ENCODE results near the gene MED15. TPM values are rescaled to one million over a fixed set of nuclear protein-coding genes. Genes with fewer than 3 reads are reported as not detected.

Gene MED15
- total RNA-seq, 6 donors from 2014 or later: 64.2 to 170 (median 123) TPM

DNA sequence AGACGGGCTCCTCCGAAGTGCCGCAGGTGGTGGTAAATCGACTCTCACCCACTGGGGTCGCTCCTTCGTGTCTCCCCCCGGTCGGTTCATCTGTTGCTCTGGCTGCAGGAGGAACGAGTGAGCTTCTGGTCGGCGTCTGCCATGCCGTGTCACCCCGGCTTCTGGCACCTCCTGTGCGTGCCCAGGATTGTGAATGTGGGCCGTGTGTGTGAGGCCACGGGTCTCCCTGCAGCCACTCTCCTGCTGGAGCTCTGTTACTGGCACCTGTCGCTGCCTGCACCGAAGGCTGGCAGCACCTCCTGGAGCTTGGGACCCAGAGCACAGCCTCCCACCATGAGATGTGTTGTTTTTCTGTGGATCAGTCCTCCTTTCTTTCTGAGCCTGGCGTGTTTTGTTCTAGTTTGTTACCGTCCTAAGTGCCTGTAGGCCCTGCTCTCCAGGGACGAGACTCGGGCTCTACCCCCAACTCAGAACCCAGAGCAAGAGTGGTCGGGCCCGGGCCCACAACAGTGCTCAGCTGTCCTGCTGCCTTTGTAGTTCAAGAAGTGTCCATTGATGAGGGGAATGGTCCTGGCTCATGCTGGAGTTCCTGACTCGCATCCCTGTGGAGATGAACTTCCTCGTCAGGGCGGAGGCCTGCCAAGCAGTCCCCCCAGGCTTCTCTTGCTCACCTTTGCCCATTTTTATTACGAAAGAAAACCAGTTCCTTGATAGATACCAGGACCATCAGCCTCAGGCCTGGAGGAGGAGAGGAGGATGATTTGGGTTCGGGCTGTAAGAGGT lies 66.6 kb downstream of the MED15 start:
- Histone ChIP-seq H3K4me3 (no peak overlapping the region), H3K9me3 (no peaks in the 10 kb centered on the region), H3K27me3 (no peaks in the 10 kb centered on the region), H3K27ac (peak overlapping the region in 3 of 4 donors; percentile 12 to 43 (median 37)), H3K4me1 (peaks cover 27 to 59% (median 35%) of the 10 kb centered on the region in 4 donors), H3K36me3 (peaks cover 15 to 96% (median 71%) of the 10 kb centered on the region in 4 donors)
- DNase-seq: no peak
- TF ChIP-seq, protein P1, sequence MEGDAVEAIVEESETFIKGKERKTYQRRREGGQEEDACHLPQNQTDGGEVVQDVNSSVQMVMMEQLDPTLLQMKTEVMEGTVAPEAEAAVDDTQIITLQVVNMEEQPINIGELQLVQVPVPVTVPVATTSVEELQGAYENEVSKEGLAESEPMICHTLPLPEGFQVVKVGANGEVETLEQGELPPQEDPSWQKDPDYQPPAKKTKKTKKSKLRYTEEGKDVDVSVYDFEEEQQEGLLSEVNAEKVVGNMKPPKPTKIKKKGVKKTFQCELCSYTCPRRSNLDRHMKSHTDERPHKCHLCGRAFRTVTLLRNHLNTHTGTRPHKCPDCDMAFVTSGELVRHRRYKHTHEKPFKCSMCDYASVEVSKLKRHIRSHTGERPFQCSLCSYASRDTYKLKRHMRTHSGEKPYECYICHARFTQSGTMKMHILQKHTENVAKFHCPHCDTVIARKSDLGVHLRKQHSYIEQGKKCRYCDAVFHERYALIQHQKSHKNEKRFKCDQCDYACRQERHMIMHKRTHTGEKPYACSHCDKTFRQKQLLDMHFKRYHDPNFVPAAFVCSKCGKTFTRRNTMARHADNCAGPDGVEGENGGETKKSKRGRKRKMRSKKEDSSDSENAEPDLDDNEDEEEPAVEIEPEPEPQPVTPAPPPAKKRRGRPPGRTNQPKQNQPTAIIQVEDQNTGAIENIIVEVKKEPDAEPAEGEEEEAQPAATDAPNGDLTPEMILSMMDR (IDR thresholded peaks at IDR 0.05): no peak
- TF ChIP-seq POLR2AphosphoS5 (IDR thresholded peaks at IDR 0.05) (no peak), POLR2A (IDR thresholded peaks at IDR 0.05) (no peak), EP300 (IDR thresholded peaks at IDR 0.05) (no peak)
- ATAC-seq (ENCODE audit: low FRiP score in 2 of 2): no peak
- 75 to 83% methylated on average over 27 to 28 of the region's 29 CpGs for WGBS, 2 donors

DNA sequence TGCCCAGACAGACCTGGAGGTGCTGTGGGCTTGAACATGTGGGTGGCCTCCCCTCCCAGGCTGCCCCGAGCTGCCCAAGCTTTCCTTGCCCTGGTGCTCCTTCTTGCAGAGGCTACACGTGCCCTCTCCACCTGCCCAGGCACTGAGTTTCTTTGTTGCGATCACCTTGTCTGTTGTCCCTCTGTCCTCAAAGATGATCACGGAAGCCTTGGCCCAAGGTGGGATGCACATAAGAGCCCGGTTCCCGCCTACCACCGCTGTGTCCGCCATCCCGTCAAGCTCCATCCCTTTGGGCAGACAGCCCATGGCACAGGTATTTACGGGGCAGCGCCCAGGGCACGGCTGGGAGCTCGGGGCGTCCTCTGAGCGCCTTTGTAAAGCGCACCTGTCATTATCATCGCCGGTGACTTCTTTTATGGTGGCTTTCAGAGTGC lies 67.5 kb downstream of the MED15 start:
- Histone ChIP-seq H3K36me3 (peaks cover 15 to 96% (median 75%) of the 10 kb centered on the region in 4 donors), H3K4me3 (no peak overlapping the region), H3K27me3 (no peaks in the 10 kb centered on the region), H3K27ac (peak overlapping the region in 1 of 4 donors; percentile 7), H3K9me3 (no peaks in the 10 kb centered on the region), H3K4me1 (peaks cover 24 to 57% (median 31%) of the 10 kb centered on the region in 4 donors)
- DNase-seq: peak in 1 of 2 donors; percentile 62
- TF ChIP-seq EP300 (IDR thresholded peaks at IDR 0.05) (no peak), POLR2A (IDR thresholded peaks at IDR 0.05) (no peak), POLR2AphosphoS5 (IDR thresholded peaks at IDR 0.05) (no peak)
- TF ChIP-seq, protein P1 (IDR thresholded peaks at IDR 0.05): no peak
- no peak for ATAC-seq (ENCODE audit: low FRiP score in 2 of 2)
- WGBS, 2 donors: 95 to 97% methylated on average over 18 of the region's 18 CpGs

DNA sequence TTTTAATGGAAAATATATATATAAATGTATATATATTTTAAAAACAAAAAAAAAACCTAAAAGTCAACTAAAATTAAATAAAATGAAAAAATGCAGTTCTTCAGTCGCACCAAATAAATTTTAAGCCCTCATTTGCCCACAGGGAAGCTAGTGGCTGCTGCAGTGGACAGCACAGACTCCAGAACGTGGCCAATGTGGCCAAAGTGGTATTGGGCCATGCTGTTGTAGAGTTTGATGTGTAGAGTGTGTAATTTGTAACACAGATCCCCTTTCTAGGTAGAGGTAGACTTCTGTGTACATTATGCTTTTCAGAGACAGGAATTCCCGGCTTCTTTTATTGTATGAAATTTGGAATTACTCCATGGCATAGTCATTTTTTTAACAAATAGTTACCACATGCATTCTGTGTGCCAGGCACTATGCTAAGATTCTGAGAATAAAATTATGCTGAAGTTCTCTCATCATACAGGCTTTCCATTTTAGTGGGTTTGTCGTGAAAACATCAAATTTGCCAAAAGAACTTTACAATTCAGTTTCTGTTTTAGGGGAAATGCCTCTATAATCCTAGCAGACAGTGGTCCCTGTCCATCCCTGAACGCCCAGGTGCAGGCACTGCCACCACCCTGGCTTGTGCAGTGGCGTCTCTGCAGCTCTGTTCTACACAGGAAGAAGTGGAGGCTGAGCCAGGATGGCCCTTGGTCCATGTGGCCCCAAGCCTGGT lies 68.5 kb downstream of the MED15 start:
- peaks cover 15 to 99% (median 77%) of the 10 kb centered on the region in 4 donors for H3K36me3 ChIP-seq
- DNase-seq (no peak), ATAC-seq (ENCODE audit: low FRiP score in 2 of 2) (no peak)
- peaks cover 19 to 55% (median 31%) of the 10 kb centered on the region in 4 donors for H3K4me1 ChIP-seq
- no peak overlapping the region for H3K4me3 ChIP-seq
- TF ChIP-seq EP300 (IDR thresholded peaks at IDR 0.05): no peak
- TF ChIP-seq, protein P1 (IDR thresholded peaks at IDR 0.05): no peak
- TF ChIP-seq POLR2AphosphoS5 (IDR thresholded peaks at IDR 0.05): no peak
- TF ChIP-seq POLR2A (IDR thresholded peaks at IDR 0.05): no peak
- no peaks in the 10 kb centered on the region for H3K9me3 ChIP-seq
- peak overlapping the region in 1 of 4 donors; percentile 60 for H3K27ac ChIP-seq
- WGBS, 2 donors: 76 to 89% methylated on average over 6 of the region's 6 CpGs
- H3K27me3 ChIP-seq: no peaks in the 10 kb centered on the region

DNA sequence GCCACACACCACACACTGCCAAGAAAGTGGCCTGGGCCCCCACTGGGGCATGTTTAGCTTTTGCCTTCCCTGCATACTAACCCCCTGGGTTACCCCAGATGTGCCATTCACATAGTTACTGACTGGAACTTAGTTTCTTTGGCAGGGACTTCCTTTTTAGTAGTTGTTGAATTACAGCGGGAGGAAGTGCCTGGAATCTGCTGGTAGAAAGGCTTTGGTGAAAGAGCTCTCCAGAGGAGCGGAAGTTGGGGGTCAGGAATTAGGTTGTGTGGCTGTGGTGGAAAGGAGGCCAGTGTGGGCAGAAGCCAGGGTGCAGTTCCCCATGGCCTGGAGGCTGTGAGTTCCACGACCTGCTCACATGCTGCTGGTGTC lies 69.0 kb downstream of the MED15 start:
- 29 to 65% methylated on average over 3 of the region's 3 CpGs for WGBS, 2 donors
- H3K4me1 ChIP-seq: peaks cover 13 to 49% (median 25%) of the 10 kb centered on the region in 4 donors
- H3K27ac ChIP-seq: peak overlapping the region in 2 of 4 donors; percentile 22 to 60
- H3K36me3 ChIP-seq: peaks cover 15 to 99% (median 75%) of the 10 kb centered on the region in 4 donors
- TF ChIP-seq POLR2A (IDR thresholded peaks at IDR 0.05): no peak
- no peak for TF ChIP-seq EP300 (IDR thresholded peaks at IDR 0.05)
- no peak for TF ChIP-seq POLR2AphosphoS5 (IDR thresholded peaks at IDR 0.05)
- TF ChIP-seq, protein P1 (IDR thresholded peaks at IDR 0.05): no peak
- no peaks in the 10 kb centered on the region for H3K27me3 ChIP-seq
- peak in 1 of 2 donors; percentile 55 for DNase-seq
- no peaks in the 10 kb centered on the region for H3K9me3 ChIP-seq
- peak; percentile 5 to 53 for ATAC-seq (ENCODE audit: low FRiP score in 2 of 2)
- no peak overlapping the region for H3K4me3 ChIP-seq
